Measurements from ENCODE around the gene STKLD1.
"Not testable (repeated sequence)": the region's sequence is repeated elsewhere in the genome, so short reads cannot be mapped to it uniquely, and the experiment has no call there.

Gene STKLD1

DNA sequence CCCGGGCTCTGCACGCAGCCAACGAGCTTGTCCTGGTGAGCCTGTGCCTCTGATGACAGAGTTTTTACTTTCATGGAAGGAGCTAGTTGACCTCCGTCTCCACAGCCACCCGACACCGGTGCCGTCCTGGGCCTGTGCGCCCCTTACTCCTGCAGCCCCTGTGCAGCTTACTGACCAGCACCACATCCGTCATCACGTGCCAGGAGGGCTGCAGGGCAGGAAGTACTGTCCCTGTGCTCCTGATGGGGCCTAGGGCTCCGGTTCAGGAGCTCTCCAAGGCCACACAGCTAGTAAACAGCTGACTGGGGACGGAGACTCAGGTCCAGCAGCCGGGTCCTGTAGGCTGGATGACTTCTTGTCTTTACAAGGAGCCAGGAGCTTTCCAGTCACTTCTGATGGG, 10.2 kb downstream of the STKLD1 start:
- DNase-seq (ENCODE audit: low read depth): no peak

- no peak for DNase-seq (ENCODE audit: low read depth)
These were observed 11.5 kb downstream of the STKLD1 start for GRCh38 chr9:133387680-133388079.

- DNase-seq (ENCODE audit: low read depth): no peak
These were observed 12.9 kb downstream of the STKLD1 start for GRCh38 chr9:133389025-133389557.

GRCh38 chr9:133389562-133389961, 13.4 kb downstream of the STKLD1 start:
- DNase-seq (ENCODE audit: low read depth): no peak

DNA sequence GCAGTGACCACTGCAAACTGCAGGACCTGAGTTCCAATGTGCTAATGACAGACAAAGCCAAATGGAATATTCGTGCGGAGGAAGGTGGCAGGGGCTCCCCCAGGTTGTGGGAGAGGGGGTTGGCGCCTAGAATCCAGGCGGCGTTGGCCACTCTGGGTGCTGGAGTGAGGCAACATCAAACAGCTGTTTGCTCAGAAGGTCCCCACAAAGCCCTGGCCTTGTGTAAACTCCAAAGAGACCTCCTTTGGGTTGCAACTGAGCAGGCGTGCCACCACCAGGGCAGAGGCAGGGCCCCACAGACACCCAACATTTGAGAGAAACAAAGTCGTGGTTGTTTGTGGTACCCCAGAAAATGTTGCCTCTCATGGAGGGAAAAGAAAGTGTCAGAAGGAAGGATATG, 14.5 kb downstream of the STKLD1 start:
- no peak for DNase-seq (ENCODE audit: low read depth)

DNA sequence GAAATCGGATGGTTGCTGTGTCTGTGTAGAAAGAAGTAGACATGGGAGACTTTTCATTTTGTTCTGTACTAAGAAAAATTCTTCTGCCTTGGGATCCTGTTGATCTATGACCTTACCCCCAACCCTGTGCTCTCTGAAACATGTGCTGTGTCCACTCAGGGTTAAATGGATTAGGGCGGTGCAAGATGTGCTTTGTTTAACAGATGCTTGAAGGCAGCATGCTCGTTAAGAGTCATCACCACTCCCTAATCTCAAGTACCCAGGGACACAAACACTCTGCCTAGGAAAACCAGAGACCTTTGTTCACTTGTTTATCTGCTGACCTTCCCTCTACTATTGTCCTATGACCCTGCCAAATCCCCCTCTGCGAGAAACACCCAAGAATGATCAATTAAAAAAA, 15.3 kb downstream of the STKLD1 start:
- DNase-seq (ENCODE audit: low read depth): not testable (repeated sequence)

GRCh38 chr9:133392308-133392707, 16.1 kb downstream of the STKLD1 start:
- not testable (repeated sequence) for DNase-seq (ENCODE audit: low read depth)

DNA sequence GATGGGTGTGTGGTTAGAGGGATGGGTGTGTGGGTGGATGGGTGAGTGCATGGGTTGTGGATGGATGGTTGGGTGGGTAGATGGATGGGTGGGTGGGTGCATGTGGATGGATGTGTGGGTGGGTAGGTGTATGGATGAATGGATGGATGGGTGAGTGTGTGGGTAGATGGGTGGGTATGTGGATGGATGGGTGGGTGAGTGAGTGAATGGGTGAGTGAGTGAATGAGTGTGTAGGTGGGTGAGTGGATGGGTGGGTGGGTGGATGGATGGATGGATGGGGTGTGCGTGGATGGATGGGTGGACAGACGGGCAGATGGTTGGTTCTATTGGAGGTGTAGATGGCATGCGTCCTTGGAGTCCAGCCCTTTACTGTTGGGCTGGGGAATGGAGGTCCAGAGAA, 17.2 kb downstream of the STKLD1 start:
- no peak for DNase-seq (ENCODE audit: low read depth)

DNA sequence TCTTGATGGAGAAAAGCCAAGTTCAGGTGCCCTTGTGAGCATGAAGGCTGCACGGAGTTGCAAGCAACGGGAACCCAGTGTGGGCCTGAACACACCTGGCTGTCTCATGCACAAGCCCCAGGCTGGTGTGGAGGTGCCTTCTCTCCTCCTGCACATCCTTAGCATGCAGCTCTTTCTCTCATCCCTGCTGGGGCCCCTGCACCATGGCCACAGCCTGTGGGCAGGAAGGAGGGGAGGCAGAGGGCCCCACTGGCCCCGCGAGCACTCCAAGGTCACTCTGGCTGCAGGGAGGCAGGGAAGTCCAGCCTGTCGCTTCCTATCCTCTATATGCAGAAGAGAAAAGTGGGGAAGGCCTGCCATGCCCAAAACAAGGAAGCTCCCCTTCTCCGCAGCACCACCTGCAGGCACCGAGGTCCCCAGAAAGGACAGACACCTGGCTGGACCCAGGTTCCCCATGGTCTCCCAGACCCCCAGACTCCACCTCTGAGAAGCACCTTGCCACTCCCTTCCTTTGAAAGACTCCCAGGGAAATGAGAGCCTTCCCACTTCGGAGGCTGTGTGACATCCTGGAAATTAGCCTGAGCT, 18.6 kb downstream of the STKLD1 start:
- DNase-seq (ENCODE audit: low read depth): no peak

DNA sequence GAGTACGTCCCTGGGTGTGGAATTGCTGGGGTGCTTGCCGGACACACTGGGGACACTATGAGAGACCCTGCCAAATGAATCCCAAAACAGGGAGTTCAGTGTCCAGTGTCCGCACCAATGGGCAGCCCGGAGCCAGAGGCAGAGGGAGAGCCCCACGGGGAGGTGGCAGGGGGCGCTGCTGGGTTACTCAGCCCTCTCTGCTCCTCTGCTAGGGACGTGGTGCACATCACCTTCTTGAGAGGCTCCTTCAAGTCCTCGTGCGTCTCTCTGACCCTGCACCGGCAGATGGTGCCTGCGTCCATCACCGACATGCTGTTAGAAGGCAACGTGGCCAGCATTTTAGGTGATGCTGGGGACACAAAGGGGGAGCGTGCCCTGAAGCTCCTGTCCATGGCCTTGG, 20.8 kb downstream of the STKLD1 start:
- DNase-seq (ENCODE audit: low read depth): no peak

GRCh38 chr9:133397370-133397769, 21.2 kb downstream of the STKLD1 start:
- no peak for DNase-seq (ENCODE audit: low read depth)

DNA sequence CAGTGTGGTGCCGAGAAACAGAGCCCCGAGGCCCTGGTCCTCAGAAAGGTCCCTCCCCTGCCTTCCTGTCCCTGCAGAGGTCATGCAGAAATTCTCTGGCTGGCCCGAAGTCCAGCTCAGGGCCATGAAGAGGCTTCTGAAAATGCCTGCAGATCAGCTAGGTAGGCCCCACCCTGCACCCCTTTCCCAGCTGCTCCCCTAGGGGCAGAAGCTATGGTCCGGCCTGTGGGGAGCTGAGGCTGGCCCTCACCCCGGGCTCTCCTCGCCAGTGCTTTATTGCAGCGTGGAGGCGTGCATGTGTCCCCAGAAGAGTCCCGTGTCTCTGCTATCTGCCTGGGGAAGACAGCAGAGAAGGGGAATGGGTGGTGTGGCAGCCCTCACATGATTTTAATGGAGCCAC, 21.7 kb downstream of the STKLD1 start:
- no peak for DNase-seq (ENCODE audit: low read depth)

DNA sequence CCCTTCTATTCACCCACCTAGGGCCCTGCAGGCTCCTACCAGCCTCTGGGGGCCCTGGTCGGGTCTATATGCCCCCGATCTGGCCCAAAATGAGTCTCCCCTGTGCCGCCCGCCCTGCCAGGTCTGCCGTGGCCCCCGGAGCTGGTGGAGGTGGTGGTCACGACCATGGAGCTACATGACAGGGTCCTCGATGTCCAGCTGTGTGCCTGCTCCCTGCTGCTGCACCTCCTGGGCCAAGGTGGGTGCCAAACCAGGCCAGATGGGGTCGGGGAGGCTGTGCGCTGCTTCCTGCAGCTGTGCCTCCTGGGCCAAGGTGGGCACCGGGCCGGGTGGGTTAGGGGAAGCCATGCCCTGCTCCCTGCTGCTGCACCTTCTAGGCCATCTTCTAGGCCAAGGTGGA, 24.1 kb downstream of the STKLD1 start:
- DNase-seq (ENCODE audit: low read depth): no peak

DNA sequence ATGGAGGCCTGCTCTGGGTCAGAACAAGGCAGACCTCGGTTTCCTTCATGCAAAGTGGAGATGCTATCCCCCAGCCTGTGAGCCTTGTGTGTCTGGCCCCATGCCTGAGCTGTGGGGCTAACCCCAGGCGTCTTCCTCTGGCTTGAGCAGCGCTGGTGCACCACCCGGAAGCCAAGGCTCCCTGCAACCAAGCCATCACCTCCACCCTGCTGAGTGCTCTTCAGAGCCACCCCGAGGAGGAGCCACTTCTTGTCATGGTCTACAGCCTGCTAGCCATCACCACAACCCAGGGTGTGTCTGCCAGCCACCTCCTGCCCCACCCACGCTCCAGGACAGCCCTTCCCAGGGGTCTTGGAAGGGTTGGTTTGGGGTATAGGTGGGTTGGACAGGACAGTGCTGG, 25.4 kb downstream of the STKLD1 start:
- no peak for DNase-seq (ENCODE audit: low read depth)

GRCh38 chr9:133402689-133403088, 26.5 kb downstream of the STKLD1 start:
- DNase-seq (ENCODE audit: low read depth): no peak

DNA sequence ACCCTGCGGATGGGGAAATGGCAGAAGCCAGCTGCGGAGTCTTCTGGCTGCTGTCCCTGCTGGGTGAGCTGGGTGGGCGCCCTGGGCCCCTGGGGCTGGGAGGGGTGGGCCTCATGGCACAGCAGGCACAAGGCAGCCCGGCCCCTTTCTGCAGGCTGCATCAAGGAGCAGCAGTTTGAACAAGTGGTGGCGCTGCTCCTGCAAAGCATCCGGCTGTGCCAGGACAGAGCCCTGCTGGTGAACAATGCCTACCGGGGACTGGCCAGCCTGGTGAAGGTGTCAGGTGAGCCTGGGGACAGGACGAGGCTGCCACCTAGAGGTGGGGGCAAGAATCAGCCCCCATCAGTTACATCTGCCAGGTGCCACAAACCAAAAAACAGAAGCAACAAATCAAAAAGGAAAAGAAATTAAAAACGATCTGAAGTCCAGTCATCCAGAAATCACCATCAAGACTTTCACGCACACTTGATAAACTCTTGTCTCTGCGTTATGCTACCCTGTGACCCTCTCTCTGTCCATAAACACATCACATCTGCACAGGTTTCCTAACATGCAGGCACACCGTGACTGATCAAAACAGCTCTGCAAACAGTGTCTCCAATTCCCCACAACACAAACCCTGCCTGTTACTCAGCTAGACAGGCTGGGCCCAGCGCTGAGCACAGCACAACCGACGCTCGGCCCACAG, 27.7 kb downstream of the STKLD1 start:
- DNase-seq (ENCODE audit: low read depth): no peak

DNA sequence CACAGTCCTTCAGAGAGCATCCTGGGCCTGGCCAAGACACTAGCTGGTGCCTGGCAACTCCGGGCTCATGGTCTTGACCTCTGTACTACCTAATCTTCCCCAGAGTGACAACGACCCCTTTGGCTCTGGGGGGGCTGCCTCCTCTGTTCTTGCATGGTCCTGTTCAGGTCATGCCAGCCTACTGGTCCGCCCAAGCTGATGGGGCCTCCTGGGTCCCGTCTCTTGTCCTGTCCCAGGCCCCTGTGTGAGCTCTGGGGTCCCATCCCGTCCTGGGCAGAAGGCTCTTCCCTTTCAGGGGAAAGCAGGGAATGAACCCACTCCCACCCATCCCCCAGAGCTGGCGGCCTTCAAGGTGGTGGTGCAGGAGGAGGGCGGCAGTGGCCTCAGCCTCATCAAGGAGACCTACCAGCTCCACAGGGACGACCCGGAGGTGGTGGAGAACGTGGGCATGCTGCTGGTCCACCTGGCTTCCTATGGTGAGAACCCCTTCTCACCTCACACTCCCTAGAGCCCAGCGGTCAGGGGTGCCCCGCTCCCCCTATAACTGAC, 28.4 kb downstream of the STKLD1 start:
- no peak for DNase-seq (ENCODE audit: low read depth)

DNA sequence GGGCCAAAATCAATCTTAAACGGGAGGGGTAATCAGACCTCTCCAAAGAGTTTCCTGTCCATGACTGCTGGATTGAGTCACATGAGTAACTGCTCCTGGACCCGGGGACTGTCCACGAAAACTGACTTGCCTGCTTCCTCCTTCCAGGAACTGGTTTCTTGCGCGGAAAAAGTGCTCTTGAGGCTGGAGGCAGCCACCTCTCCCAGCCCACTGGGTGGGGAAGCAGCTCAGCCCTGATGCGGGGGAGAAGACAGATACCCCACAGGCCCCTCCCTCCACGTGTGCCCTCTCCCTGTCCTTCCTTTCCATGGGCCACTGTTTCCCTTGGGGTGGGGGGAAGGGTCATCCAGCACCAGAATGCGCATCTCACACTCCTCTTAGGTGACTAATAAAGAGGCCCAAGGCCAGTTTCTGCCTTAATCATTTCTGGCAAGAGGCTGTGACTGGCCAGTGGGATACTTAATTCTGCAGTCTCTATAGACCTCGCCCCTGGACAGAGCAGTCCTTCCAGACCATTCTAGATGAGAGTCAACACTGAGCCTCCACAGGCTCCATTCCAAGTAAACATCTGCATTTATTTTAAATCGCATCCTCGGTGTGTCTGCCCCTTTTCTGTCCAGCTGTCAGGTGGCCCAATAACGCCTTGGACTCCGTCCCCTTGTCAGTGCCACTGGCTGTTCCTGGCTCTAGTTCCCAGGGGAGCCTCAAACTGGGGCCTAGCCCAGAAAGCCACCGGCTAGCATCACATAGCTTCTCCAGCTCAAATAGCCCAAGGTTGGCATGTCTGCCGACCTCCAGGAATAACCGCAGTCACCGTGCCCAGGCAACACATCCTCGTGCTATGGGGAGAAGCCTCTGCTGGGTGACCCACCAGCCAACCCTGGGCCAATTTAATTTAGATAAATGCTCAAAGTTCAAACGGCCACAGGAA, 29.6 kb downstream of the STKLD1 start:
- DNase-seq (ENCODE audit: low read depth): no peak

- DNase-seq (ENCODE audit: low read depth): peak; percentile 60
These were observed 30.5 kb downstream of the STKLD1 start for GRCh38 chr9:133406480-133407307.

DNA sequence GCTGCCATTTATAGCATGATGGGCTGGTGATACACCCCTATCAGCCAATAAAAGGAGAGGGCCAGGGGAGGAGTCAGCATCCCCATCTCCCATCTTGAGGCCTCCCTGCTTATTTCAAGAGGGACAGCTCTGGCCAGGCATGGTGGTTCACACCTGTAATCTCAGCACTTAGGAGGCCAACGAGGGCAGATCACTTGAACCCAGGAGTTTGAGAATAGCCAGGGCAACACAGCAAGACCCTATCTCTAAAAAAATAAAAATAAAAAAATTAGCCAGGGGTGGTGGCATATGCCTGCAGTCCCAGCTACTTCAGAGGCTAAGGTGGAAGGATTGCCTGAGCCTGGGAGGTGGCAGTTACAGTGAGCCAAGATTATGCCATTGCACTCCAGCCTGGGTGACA, 31.9 kb downstream of the STKLD1 start:
- DNase-seq (ENCODE audit: low read depth): no peak

- no peak for DNase-seq (ENCODE audit: low read depth)
These were observed 39.0 kb downstream of the STKLD1 start for GRCh38 chr9:133415170-133415569.

Measured in fibroblast of gingiva (primary cell).